ENCODE results near the gene PACRG.

The PACRG gene

DNA sequence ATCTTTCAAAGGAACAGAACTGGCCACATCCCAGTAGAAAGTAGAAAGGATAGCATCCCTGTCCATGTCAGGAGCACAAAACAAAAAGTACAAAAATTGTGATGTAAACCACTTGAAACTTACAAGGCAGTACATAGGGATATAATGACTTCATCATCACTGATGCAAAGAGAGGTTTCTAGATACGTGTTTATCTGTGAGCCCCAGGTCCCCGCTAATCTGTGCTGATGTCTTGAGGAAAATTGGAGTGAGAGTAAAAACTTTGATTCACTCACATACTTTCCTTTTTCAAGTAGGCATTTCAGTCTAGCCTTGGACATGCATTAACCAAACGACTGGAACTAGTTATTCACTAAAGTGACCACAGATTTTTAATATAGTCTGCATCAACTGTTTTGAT, 470.1 kb downstream of the PACRG start:
- Histone ChIP-seq H3K4me1 (ENCODE audit: insufficient read depth, insufficient read length) (peaks cover 2% of the 10 kb centered on the region), H3K27me3 (ENCODE audit: insufficient read depth, insufficient read length) (no peaks in the 10 kb centered on the region), H3K9ac (ENCODE audit: insufficient read length, low read depth) (no peak overlapping the region), H3K36me3 (ENCODE audit: insufficient read depth, insufficient read length, low read length) (no peaks in the 10 kb centered on the region), H3K9me3 (ENCODE audit: insufficient read depth, low read length) (no peaks in the 10 kb centered on the region), H3K4me3 (ENCODE audit: insufficient read length, low read depth) (no peak overlapping the region)
- TF ChIP-seq YY1 (IDR thresholded peaks at IDR 0.05; ENCODE audit: insufficient read depth, insufficient read length) (no peak), SUZ12 (IDR thresholded peaks at IDR 0.05; ENCODE audit: extremely low read depth, insufficient read depth, insufficient read length) (no peak), ZNF274 (IDR thresholded peaks at IDR 0.05; ENCODE audit: low read depth, low read length) (no peak)
- no peak for DNase-seq (ENCODE audit: low read depth, low spot score)

DNA sequence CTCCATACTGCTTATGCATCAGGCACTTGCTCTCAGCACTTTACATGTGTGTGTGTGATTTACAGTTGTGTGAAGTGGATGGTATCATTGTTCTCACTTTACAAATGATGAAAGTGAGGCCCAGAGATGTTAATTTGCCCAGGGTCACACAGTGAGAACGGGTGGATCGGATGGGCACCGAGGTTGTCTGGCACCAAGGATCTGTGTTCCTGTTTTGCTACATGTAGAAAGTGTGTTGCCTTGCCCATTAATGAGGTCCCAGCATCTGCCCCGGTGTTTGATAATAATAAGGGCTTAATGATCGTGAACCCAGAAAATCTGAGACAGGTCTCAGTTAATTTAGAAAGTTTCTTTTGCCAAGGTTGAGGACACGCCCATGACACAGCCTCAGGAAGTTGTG, 470.6 kb downstream of the PACRG start:
- Histone ChIP-seq H3K27me3 (ENCODE audit: insufficient read depth, insufficient read length) (no peaks in the 10 kb centered on the region), H3K4me1 (ENCODE audit: insufficient read depth, insufficient read length) (peaks cover 2% of the 10 kb centered on the region), H3K9me3 (ENCODE audit: insufficient read depth, low read length) (no peaks in the 10 kb centered on the region), H3K36me3 (ENCODE audit: insufficient read depth, insufficient read length, low read length) (no peaks in the 10 kb centered on the region), H3K4me3 (ENCODE audit: insufficient read length, low read depth) (no peak overlapping the region), H3K9ac (ENCODE audit: insufficient read length, low read depth) (no peak overlapping the region)
- DNase-seq (ENCODE audit: low read depth, low spot score): no peak
- TF ChIP-seq ZNF274 (IDR thresholded peaks at IDR 0.05; ENCODE audit: low read depth, low read length): no peak
- no peak for TF ChIP-seq SUZ12 (IDR thresholded peaks at IDR 0.05; ENCODE audit: extremely low read depth, insufficient read depth, insufficient read length)
- TF ChIP-seq YY1 (IDR thresholded peaks at IDR 0.05; ENCODE audit: insufficient read depth, insufficient read length): no peak

DNA sequence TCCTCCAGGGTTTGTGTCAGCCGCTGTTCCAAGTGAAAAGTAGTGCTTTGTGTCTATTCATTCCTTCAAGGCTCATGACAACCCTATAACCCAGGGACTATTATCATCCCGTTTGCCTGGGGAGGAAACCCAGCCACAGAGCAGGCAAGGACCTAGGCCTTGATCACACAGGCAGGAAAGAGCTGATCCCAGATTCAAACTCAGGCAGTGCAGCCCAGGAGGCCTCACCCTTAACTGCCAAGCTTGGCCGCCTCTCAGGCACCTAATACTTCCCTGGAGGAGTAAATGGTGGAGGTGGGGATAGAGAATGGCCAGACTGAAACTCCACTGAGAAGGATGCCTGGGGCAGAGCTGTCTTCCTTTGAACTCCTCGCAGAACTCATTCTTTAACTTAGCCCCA, 471.6 kb downstream of the PACRG start:
- peaks cover 2% of the 10 kb centered on the region for H3K4me1 ChIP-seq (ENCODE audit: insufficient read depth, insufficient read length)
- H3K27me3 ChIP-seq (ENCODE audit: insufficient read depth, insufficient read length): no peaks in the 10 kb centered on the region
- no peak for DNase-seq (ENCODE audit: low read depth, low spot score)
- no peaks in the 10 kb centered on the region for H3K36me3 ChIP-seq (ENCODE audit: insufficient read depth, insufficient read length, low read length)
- no peak overlapping the region for H3K4me3 ChIP-seq (ENCODE audit: insufficient read length, low read depth)
- no peaks in the 10 kb centered on the region for H3K9me3 ChIP-seq (ENCODE audit: insufficient read depth, low read length)
- TF ChIP-seq SUZ12 (IDR thresholded peaks at IDR 0.05; ENCODE audit: extremely low read depth, insufficient read depth, insufficient read length) (no peak), YY1 (IDR thresholded peaks at IDR 0.05; ENCODE audit: insufficient read depth, insufficient read length) (no peak), ZNF274 (IDR thresholded peaks at IDR 0.05; ENCODE audit: low read depth, low read length) (no peak)
- no peak overlapping the region for H3K9ac ChIP-seq (ENCODE audit: insufficient read length, low read depth)

DNA sequence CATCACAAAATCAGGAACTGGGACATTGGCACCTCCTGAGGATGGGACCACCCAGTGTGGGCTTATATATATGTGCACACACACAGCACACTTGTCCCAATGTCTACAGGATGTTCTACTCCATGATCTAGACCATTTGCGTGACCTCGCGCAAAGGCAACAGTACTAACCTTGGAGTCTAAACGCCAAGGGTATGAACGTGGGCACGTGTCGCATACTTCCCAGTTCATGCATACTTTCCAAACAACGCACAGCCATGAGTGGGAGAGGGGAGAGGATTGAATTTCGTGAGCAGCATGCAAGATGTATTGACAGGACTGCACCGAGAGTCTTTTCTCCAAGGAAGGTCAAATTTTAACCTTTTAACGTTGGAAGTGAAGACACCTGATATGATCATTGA, 472.5 kb downstream of the PACRG start:
- no peak overlapping the region for H3K4me3 ChIP-seq (ENCODE audit: insufficient read length, low read depth)
- H3K9me3 ChIP-seq (ENCODE audit: insufficient read depth, low read length): no peaks in the 10 kb centered on the region
- H3K27me3 ChIP-seq (ENCODE audit: insufficient read depth, insufficient read length): no peaks in the 10 kb centered on the region
- H3K9ac ChIP-seq (ENCODE audit: insufficient read length, low read depth): no peak overlapping the region
- peaks cover 2% of the 10 kb centered on the region for H3K4me1 ChIP-seq (ENCODE audit: insufficient read depth, insufficient read length)
- H3K36me3 ChIP-seq (ENCODE audit: insufficient read depth, insufficient read length, low read length): no peaks in the 10 kb centered on the region
- no peak for DNase-seq (ENCODE audit: low read depth, low spot score)
- TF ChIP-seq YY1 (IDR thresholded peaks at IDR 0.05; ENCODE audit: insufficient read depth, insufficient read length): no peak
- no peak for TF ChIP-seq SUZ12 (IDR thresholded peaks at IDR 0.05; ENCODE audit: extremely low read depth, insufficient read depth, insufficient read length)
- TF ChIP-seq ZNF274 (IDR thresholded peaks at IDR 0.05; ENCODE audit: low read depth, low read length): no peak

DNA sequence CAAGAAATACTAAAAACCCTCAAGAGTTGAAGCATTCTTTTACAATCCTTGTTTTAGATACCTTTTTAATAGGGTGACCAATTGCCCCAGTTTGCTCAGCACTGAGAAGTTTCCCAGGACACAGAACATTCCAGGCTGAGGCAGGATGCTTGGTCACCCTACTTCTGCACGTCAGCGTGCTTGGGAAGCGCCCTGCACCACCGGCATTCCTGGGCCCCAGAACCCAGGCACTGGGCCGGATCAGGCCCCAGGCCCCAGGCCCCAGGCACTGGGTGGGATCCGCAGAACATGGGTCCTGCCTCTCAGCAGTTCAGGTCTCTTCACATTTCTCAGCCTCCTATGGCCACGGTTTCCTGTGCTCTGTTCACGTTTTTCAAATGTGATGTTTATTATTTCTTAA, 472.9 kb downstream of the PACRG start:
- no peaks in the 10 kb centered on the region for H3K9me3 ChIP-seq (ENCODE audit: insufficient read depth, low read length)
- TF ChIP-seq ZNF274 (IDR thresholded peaks at IDR 0.05; ENCODE audit: low read depth, low read length): no peak
- TF ChIP-seq YY1 (IDR thresholded peaks at IDR 0.05; ENCODE audit: insufficient read depth, insufficient read length): no peak
- TF ChIP-seq SUZ12 (IDR thresholded peaks at IDR 0.05; ENCODE audit: extremely low read depth, insufficient read depth, insufficient read length): no peak
- no peak overlapping the region for H3K4me3 ChIP-seq (ENCODE audit: insufficient read length, low read depth)
- no peaks in the 10 kb centered on the region for H3K27me3 ChIP-seq (ENCODE audit: insufficient read depth, insufficient read length)
- no peak for DNase-seq (ENCODE audit: low read depth, low spot score)
- H3K36me3 ChIP-seq (ENCODE audit: insufficient read depth, insufficient read length, low read length): no peaks in the 10 kb centered on the region
- peaks cover 2% of the 10 kb centered on the region for H3K4me1 ChIP-seq (ENCODE audit: insufficient read depth, insufficient read length)
- no peak overlapping the region for H3K9ac ChIP-seq (ENCODE audit: insufficient read length, low read depth)

DNA sequence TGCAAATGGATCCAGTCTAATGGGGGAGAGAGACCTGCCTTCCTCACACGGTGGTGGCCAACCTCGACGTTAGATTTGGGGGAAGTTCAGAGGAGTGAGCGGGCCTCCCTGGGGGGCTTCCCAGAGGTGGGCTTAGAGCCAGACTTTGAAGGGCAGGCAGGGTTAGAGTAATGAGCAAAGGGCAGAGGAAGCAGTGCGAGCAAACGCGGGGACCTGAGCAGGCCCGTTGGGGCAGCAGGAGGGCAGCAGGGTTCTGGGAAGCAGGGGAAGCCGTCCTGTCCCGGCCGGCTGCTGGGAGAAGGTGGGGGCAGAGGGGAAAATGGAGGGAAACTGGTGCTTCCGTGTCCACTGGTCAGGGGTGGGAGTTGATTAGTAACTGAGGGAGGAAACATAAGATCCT, 474.1 kb downstream of the PACRG start:
- DNase-seq (ENCODE audit: low read depth, low spot score): no peak
- no peak overlapping the region for H3K4me3 ChIP-seq (ENCODE audit: insufficient read length, low read depth)
- no peak overlapping the region for H3K9ac ChIP-seq (ENCODE audit: insufficient read length, low read depth)
- TF ChIP-seq SUZ12 (IDR thresholded peaks at IDR 0.05; ENCODE audit: extremely low read depth, insufficient read depth, insufficient read length) (no peak), YY1 (IDR thresholded peaks at IDR 0.05; ENCODE audit: insufficient read depth, insufficient read length) (no peak), ZNF274 (IDR thresholded peaks at IDR 0.05; ENCODE audit: low read depth, low read length) (no peak)
- H3K9me3 ChIP-seq (ENCODE audit: insufficient read depth, low read length): 0 out of 2 replicates have a peak, but pooled peaks cover 4% of the 10 kb centered on the region
- peaks cover 2% of the 10 kb centered on the region for H3K4me1 ChIP-seq (ENCODE audit: insufficient read depth, insufficient read length)
- H3K27me3 ChIP-seq (ENCODE audit: insufficient read depth, insufficient read length): no peaks in the 10 kb centered on the region
- no peaks in the 10 kb centered on the region for H3K36me3 ChIP-seq (ENCODE audit: insufficient read depth, insufficient read length, low read length)

DNA sequence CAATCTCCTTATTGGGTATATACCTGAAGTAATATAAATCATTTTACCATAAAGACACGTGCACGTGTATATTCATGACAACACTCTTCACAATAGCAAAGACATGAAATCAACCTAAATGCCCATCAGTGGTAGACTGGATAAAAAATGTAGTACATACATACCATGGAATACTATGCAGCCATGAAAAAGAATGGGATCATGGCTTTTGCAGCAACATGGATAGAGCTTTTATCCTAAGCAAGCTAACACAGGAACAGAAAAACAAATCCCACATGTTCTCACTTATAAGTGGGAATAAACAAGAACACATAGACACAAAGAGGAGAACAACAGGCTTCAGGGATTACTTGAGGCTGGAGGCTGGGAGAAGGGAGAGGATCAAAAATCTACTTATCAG, 478.4 kb downstream of the PACRG start:
- Histone ChIP-seq H3K27me3 (ENCODE audit: insufficient read depth, insufficient read length) (no peaks in the 10 kb centered on the region), H3K4me1 (ENCODE audit: insufficient read depth, insufficient read length) (no peaks in the 10 kb centered on the region), H3K9me3 (ENCODE audit: insufficient read depth, low read length) (0 out of 2 replicates have a peak, but pooled peaks cover 4% of the 10 kb centered on the region), H3K36me3 (ENCODE audit: insufficient read depth, insufficient read length, low read length) (no peaks in the 10 kb centered on the region), H3K4me3 (ENCODE audit: insufficient read length, low read depth) (no peak overlapping the region), H3K9ac (ENCODE audit: insufficient read length, low read depth) (no peak overlapping the region)
- no peak for TF ChIP-seq SUZ12 (IDR thresholded peaks at IDR 0.05; ENCODE audit: extremely low read depth, insufficient read depth, insufficient read length)
- no peak for TF ChIP-seq YY1 (IDR thresholded peaks at IDR 0.05; ENCODE audit: insufficient read depth, insufficient read length)
- TF ChIP-seq ZNF274 (IDR thresholded peaks at IDR 0.05; ENCODE audit: low read depth, low read length): no peak
- no peak for DNase-seq (ENCODE audit: low read depth, low spot score)

Data from NT2/D1 (cell line).